SK-N-SH (cell line): ENCODE measurements around the gene TRPV5. TPM values are rescaled to one million over a fixed set of nuclear protein-coding genes. Genes with fewer than 3 reads are reported as not detected.

Experiments
- CTCF ChIA-PET: fragments of 300-600, 350-600 bp; formaldehyde crosslinking; extraction: SDS; loops from one replicate; lab custom pipeline; 2021; lab: Yijun Ruan, JAX
- POLR2A ChIA-PET: fragments of 350-600 bp; sonication (Branson Sonifier 250); formaldehyde crosslinking; extraction: SDS; loops from one replicate; lab custom pipeline; 2020; ENCODE audit warnings: antibody characterized with exemption, inconsistent platforms; lab: Yijun Ruan, JAX
- DNase-seq: peaks from one replicate; pipeline ENCODE4 v3.0.0; 2012
- H2AFZ ChIP-seq: fragments of 200-600 bp; sonication (generic); 2 replicates; pipeline ENCODE4 v1.8.1; 2016; ENCODE audit warnings: antibody characterized with exemption, mild to moderate bottlenecking, low read depth
- H3F3A ChIP-seq: fragments of 200-600 bp; sonication (generic); replicated peaks from 2 replicates; pipeline ENCODE3; 2016; ENCODE audit warnings: antibody characterized with exemption, mild to moderate bottlenecking; ENCODE audit not compliant: insufficient read depth
- H3K27ac ChIP-seq, 2 experiments: fragments of 200-500 bp in 1 of 2; fragments of 200-600 bp in 1 of 2; sonication (Bioruptor generic) in 1 of 2; sonication (generic), shearing (Covaris generic) in 1 of 2; 2 replicates each; pipeline versions ENCODE4 v1.5.1 to v1.6.1; 2014 to 2016; ENCODE audit warnings: low read depth in 2 of 2, inconsistent platforms in 1 of 2, low read length in 1 of 2, mild to moderate bottlenecking in 1 of 2, mixed read lengths in 1 of 2
- H3K27me3 ChIP-seq: fragments of 200-600 bp; sonication (generic), shearing (Covaris generic); 2 replicates; pipeline ENCODE4 v1.6.1; 2016; ENCODE audit warnings: mixed run types; ENCODE audit not compliant: insufficient read depth
- H3K36me3 ChIP-seq, 2 experiments: fragments of 200-500 bp in 1 of 2; fragments of 200-600 bp in 1 of 2; sonication (Bioruptor generic) in 1 of 2; sonication (generic) in 1 of 2; replicated peaks in 1 of 2; 2 replicates each; pipeline versions ENCODE3 to v1.5.1; 2014 to 2016; ENCODE audit warnings: low read length in 1 of 2, mild to moderate bottlenecking in 1 of 2; ENCODE audit not compliant: insufficient read depth in 2 of 2, control insufficient read depth in 1 of 2
- H3K4me1 ChIP-seq, 2 experiments: fragments of 200-500 bp in 1 of 2; fragments of 200-600 bp in 1 of 2; sonication (Bioruptor generic) in 1 of 2; sonication (generic), shearing (Covaris generic) in 1 of 2; 2 replicates each; pipeline versions ENCODE4 v1.5.1 to v1.6.1; 2014 to 2016; ENCODE audit warnings: low read depth in 1 of 2, low read length in 1 of 2, mixed run types in 1 of 2; ENCODE audit not compliant: insufficient read depth in 2 of 2, control insufficient read depth in 1 of 2
- H3K4me2 ChIP-seq: fragments of 200-600 bp; sonication (generic), shearing (Covaris generic); 2 replicates; pipeline ENCODE4 v1.6.1; 2017; ENCODE audit warnings: mixed run types
- H3K4me3 ChIP-seq, 2 experiments: fragments of 200-500 bp in 1 of 2; fragments of 200-600 bp in 1 of 2; sonication (Bioruptor generic) in 1 of 2; sonication (generic), shearing (Covaris generic) in 1 of 2; 2 replicates each; pipeline versions ENCODE4 v1.5.1 to v1.8.1; 2014 to 2016; ENCODE audit warnings: low read depth in 2 of 2, inconsistent platforms in 1 of 2, low read length in 1 of 2, mild to moderate bottlenecking in 1 of 2, mixed read lengths in 1 of 2, moderate library complexity in 1 of 2
- H3K79me2 ChIP-seq: fragments of 200-600 bp; sonication (generic); 2 replicates; pipeline ENCODE4 v1.8.1; 2017; ENCODE audit warnings: mild to moderate bottlenecking; ENCODE audit not compliant: insufficient read depth
- H3K9ac ChIP-seq: fragments of 200-600 bp; sonication (generic); 2 replicates; pipeline ENCODE4 v1.6.1; 2017; ENCODE audit warnings: mixed run types
- H3K9me2 ChIP-seq: fragments of 200-600 bp; sonication (generic); 2 replicates; pipeline ENCODE4 v1.6.1; 2017; ENCODE audit warnings: mixed run types
- H3K9me3 ChIP-seq: fragments of 200-600 bp; sonication (generic); 2 replicates; pipeline ENCODE4 v1.6.1; 2017; ENCODE audit warnings: mixed run types, mild to moderate bottlenecking, moderate library complexity
- H4K20me1 ChIP-seq: fragments of 200-600 bp; sonication (generic); 2 replicates; pipeline ENCODE4 v1.6.1; 2017; ENCODE audit warnings: mild to moderate bottlenecking, mixed run types; ENCODE audit not compliant: insufficient read depth
- ELF1 ChIP-seq: IDR thresholded peaks from 2 replicates; pipeline ENCODE4 v1.4.0; 2012
- EP300 ChIP-seq, 2 experiments: IDR thresholded peaks; 2 replicates each; pipeline versions ENCODE4 v1.4.0 to v1.6.1; 2012; ENCODE audit warnings: borderline replicate concordance in 1 of 2, low read depth in 1 of 2, low read length in 1 of 2
- EZH2phosphoT487 ChIP-seq: fragments of 200-600 bp; sonication (generic); IDR thresholded peaks from 2 replicates; pipeline ENCODE4 v1.6.1; 2017; ENCODE audit warnings: low read depth, mixed run types, mild to moderate bottlenecking, antibody characterized with exemption, moderate library complexity, borderline replicate concordance
- FOSL2 ChIP-seq: IDR thresholded peaks from 2 replicates; pipeline ENCODE4 v1.4.0; 2012; ENCODE audit warnings: low read depth, mild to moderate bottlenecking, moderate library complexity, borderline replicate concordance
- FOXJ3 ChIP-seq: sonication (generic); formaldehyde crosslinking; IDR thresholded peaks from 2 replicates; pipeline ENCODE4 v1.5.1; 2020; ENCODE audit warnings: mild to moderate bottlenecking, missing genetic modification reagents
- GABPA ChIP-seq: IDR thresholded peaks from 2 replicates; pipeline ENCODE4 v1.4.0; 2012; ENCODE audit warnings: low read depth, mild to moderate bottlenecking
- IRF3 ChIP-seq: fragments of 150-350 bp; IDR thresholded peaks from 2 replicates; pipeline ENCODE4 v1.6.1; 2016; ENCODE audit warnings: mild to moderate bottlenecking, low read depth, low read length
- MEF2A ChIP-seq: IDR thresholded peaks from 2 replicates; pipeline ENCODE4 v1.4.0; 2012; ENCODE audit warnings: low read depth, borderline replicate concordance
- MXI1 ChIP-seq: IDR thresholded peaks from 2 replicates; pipeline ENCODE4 v1.6.1; 2012; ENCODE audit warnings: mild to moderate bottlenecking, low read depth, low read length, improper control_type of control experiment
- NFIC ChIP-seq: IDR thresholded peaks from 2 replicates; pipeline ENCODE4 v1.4.0; 2012; ENCODE audit warnings: borderline replicate concordance
- NRF1 ChIP-seq: IDR thresholded peaks from 2 replicates; pipeline ENCODE4 v1.6.1; 2012; ENCODE audit warnings: low read depth, mild to moderate bottlenecking, low read length
- POLR2AphosphoS5 ChIP-seq: IDR thresholded peaks from 2 replicates; pipeline ENCODE4 v1.6.1; 2012; ENCODE audit warnings: low read depth, low read length
- RCOR1 ChIP-seq: fragments of 150-350 bp; IDR thresholded peaks from 2 replicates; pipeline ENCODE4 v1.6.1; 2017; ENCODE audit warnings: antibody characterized with exemption, low read length
- RFX5 ChIP-seq: IDR thresholded peaks from 2 replicates; pipeline ENCODE4 v1.6.1; 2012; ENCODE audit warnings: mild to moderate bottlenecking, improper control_type of control experiment, low read length
- SMC3 ChIP-seq: IDR thresholded peaks from 2 replicates; pipeline ENCODE4 v1.6.1; 2012; ENCODE audit warnings: low read depth, low read length, improper control_type of control experiment
- TAF1 ChIP-seq: IDR thresholded peaks from 2 replicates; pipeline ENCODE4 v1.6.1; 2012; ENCODE audit warnings: low read depth, mild to moderate bottlenecking, low read length, moderate library complexity, borderline replicate concordance
- TCF12 ChIP-seq: IDR thresholded peaks from 2 replicates; pipeline ENCODE4 v1.4.0; 2012
- YY1 ChIP-seq: IDR thresholded peaks from 2 replicates; pipeline ENCODE4 v1.4.0; 2012; ENCODE audit warnings: low read depth, mild to moderate bottlenecking
- ZBTB33 ChIP-seq: IDR thresholded peaks from 2 replicates; pipeline ENCODE4 v1.4.0; 2012; ENCODE audit warnings: low read depth, borderline replicate concordance
- WGBS: methylation state at CpG from one replicate; pipeline ENCODE4 v1.1.6; 2017; ENCODE audit warnings: low lambda C conversion rate; 5-methylcytosine and 5-hydroxymethylcytosine counted together
- polyA plus RNA-seq, 3 experiments: library from polyadenylated mRNA; depleted of rRNA; stranded (reverse); fragments of >200 nt; gene quantifications; 2 replicates each; pipeline ENCODE4 v1.2.3, GENCODE V29; 2012

TRPV5 gene
- polyA plus RNA-seq, 1 of the 3 experiments (the other 2 are of a cell fraction): not detected

GRCh38 chr7:142879060-142879459, 54.5 kb downstream of the TRPV5 start:
- TF ChIP-seq ELF1 (no peak), TAF1 (no peak), FOSL2 (no peak), MEF2A (no peak), NFIC (no peak), EZH2phosphoT487 (no peak), POLR2AphosphoS5 (no peak), EP300 (IDR thresholded peaks at IDR 0.05; ENCODE audit: borderline replicate concordance in 1 of 2, low read depth in 1 of 2, low read length in 1 of 2) (no peak)
- H3K36me3 ChIP-seq: no peaks in the 10 kb centered on the region
- ChIA-PET CTCF (interaction anchor here (0.8 to 10.7 kb wide), 10 partner anchors 11 to 344 kb away, joined by 3 to 120 read pairs (median 6); partner anchors contain the start of gene EPHB6), POLR2A (interaction anchor here (0.7 kb wide), 1 partner anchor 23 kb away, joined by 3 read pairs; no protein-coding TSS in a partner anchor)
- no peaks in the 10 kb centered on the region for H3K9me3 ChIP-seq
- H3K4me3 ChIP-seq: no peak overlapping the region
- WGBS: 8% methylated on average over 5 of the region's 5 CpGs
- no peaks in the 10 kb centered on the region for H3K9me2 ChIP-seq
- no peak for DNase-seq
- H3K9ac ChIP-seq: no peak overlapping the region
- no peaks in the 10 kb centered on the region for H3K4me1 ChIP-seq
- no peak overlapping the region for H3K4me2 ChIP-seq
- H3K79me2 ChIP-seq: no peaks in the 10 kb centered on the region
- peaks cover 82% of the 10 kb centered on the region for H3K27me3 ChIP-seq
- no peaks in the 10 kb centered on the region for H4K20me1 ChIP-seq
- H3F3A ChIP-seq: no peaks in the 10 kb centered on the region
- H2AFZ ChIP-seq: no peak overlapping the region
- no peak overlapping the region for H3K27ac ChIP-seq

- no peak for TF ChIP-seq FOXJ3 (CRISPR knock-in tag)
- no peak for TF ChIP-seq RCOR1
- no peak for TF ChIP-seq EP300 (IDR thresholded peaks at IDR 0.05; ENCODE audit: borderline replicate concordance in 1 of 2, low read depth in 1 of 2, low read length in 1 of 2)
- TF ChIP-seq NRF1: no peak
- no peak for TF ChIP-seq SMC3
- no peak for TF ChIP-seq TAF1
- TF ChIP-seq POLR2AphosphoS5: no peak
- no peak for TF ChIP-seq ZBTB33
- no peak for TF ChIP-seq GABPA
- TF ChIP-seq RFX5: no peak
- no peak for TF ChIP-seq NFIC
- TF ChIP-seq TCF12: no peak
- TF ChIP-seq MEF2A: no peak
- no peak for TF ChIP-seq MXI1
- TF ChIP-seq IRF3: no peak
- no peak for TF ChIP-seq YY1
- H3K27ac ChIP-seq: no peak overlapping the region
- ChIA-PET POLR2A (no interaction called here), CTCF (interaction anchor here (1.1 to 10.7 kb wide), 2 partner anchors 10 to 337 kb away, joined by 3 to 120 read pairs; no protein-coding TSS in a partner anchor)
- no peaks in the 10 kb centered on the region for H3F3A ChIP-seq
- H3K9me2 ChIP-seq: no peaks in the 10 kb centered on the region
- H3K4me3 ChIP-seq: no peak overlapping the region
- WGBS: 45% methylated on average over 3 of the region's 3 CpGs
- no peak for DNase-seq
- no peaks in the 10 kb centered on the region for H3K36me3 ChIP-seq
- H3K9ac ChIP-seq: no peak overlapping the region
- H3K79me2 ChIP-seq: no peaks in the 10 kb centered on the region
- H2AFZ ChIP-seq: no peak overlapping the region
- H3K4me1 ChIP-seq: no peaks in the 10 kb centered on the region
- peaks cover 75% of the 10 kb centered on the region; the same call in 1 of the 2 replicates for H3K27me3 ChIP-seq
- H4K20me1 ChIP-seq: no peaks in the 10 kb centered on the region
- H3K9me3 ChIP-seq: no peaks in the 10 kb centered on the region
- H3K4me2 ChIP-seq: no peak overlapping the region
These were observed 55.2 kb downstream of the TRPV5 start for GRCh38 chr7:142878315-142878714.
